ENCODE measurements around the gene CCNYL1.

- TF ChIP-seq CTCF (IDR thresholded peaks at IDR 0.05) (no peak), ZFX (IDR thresholded peaks at IDR 0.05; ENCODE audit: borderline replicate concordance) (no peak)
Measured at GRCh38 chr2:207763303-207763917, 52.0 kb downstream of the CCNYL1 start.

All from 22Rv1 (cell line).